Measurements from ENCODE around the gene SRP54. TPM values are rescaled to one million over a fixed set of nuclear protein-coding genes. Genes with fewer than 3 reads are reported as not detected.
"Not testable (repeated sequence)": the region's sequence is repeated elsewhere in the genome, so short reads cannot be mapped to it uniquely, and the experiment has no call there.

The SRP54 gene
- total RNA-seq, 1 donor from 2014 or later, result 41.0 TPM

GRCh38 chr14:35046048-35046750 lies 63.4 kb downstream of the SRP54 start, which contains the start of gene FAM177A1:
Gene FAM177A1 (plus strand): TSS chr14:35046272. CDS start chr14:35046464, 192 bp downstream.
- DNase-seq (ENCODE audit: low spot score), result peak; percentile 99
- peak; percentile 93 for ATAC-seq

DNA sequence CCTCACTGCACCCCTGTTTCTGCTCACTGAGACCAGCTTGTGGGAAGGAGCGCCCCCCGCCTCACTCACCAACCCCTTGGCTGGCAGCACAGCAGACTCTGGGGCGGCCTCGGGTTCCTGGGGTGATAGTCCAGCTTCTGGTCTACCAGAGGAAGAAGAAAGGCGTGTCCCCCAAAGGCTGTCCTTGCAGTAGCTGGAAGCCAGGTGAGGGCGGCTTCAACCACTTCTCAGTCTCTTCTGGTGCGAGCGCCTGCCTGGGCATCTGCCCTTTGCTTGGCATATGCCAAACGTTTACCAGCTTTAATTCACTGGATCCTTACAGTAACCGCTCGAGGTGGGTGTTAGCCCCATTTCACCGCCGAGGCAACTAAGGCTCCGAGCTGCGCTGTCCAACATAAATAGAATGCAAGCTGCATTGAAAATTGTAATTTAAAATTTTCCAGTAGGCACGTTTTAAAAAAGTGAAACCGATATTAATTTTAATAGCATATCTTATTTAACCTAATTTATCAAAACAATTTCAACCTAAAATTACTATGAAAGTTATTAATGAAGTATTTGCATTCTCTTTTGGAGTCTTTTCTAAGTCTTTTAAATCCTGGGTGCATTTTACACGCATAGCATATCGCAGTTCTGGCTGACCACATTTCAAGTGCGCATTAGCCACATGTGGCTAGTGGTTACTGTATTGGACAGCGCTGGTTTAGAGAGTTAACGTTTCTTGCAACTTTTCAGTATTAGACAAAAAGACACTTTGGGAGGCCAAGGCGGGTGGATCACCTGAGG lies 64.2 kb downstream of the SRP54 start:
- ATAC-seq, result peak; percentile 36
- peak; percentile 70 for DNase-seq (ENCODE audit: low spot score)

DNA sequence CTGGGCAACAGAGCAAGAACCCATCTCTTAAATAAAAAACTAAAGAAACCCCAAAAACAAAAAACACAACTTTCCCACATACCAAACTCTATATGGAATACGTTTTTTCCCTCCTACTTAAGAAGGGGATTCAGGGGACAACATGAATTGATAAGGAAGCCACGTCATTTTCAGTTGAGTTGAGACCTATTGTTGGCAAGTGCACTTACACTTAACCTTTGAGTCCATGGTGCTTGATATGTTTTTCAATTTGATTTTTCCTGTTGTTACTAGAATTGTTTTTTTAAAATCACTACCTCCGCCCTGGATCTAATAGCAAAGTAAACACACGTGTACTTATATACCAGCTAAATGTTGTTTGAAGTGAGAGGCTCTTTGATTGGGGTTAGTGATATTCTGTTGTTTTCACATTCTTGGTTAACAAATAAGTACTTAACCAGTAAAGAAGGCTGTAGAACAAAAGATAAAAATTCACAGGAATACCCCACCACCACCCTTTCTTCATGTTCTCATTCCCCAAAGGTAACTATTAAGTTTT lies 65.3 kb downstream of the SRP54 start:
- DNase-seq (ENCODE audit: low spot score), result no peak
- ATAC-seq, result no peak

DNA sequence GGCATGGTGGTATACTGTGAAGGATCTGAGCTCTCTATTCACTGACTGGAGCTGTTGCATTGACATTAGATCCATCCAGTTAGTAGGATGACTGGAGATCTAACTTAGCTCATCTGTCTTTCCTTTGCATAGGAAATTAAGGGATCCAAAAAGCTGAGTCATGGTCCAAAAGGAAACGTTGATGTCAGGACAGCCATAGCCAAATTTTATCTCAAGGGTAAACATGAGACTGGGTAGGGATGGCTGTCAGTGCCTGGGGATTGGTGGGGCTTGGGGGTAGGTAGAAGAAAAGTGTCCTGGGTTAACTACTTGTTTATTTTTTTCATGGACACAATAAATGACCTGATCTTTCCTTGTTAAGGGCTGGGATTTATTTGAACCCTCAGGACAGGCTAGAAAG lies 67.9 kb downstream of the SRP54 start:
- ATAC-seq, result peak; percentile 41
- peak; percentile 57 for DNase-seq (ENCODE audit: low spot score)

DNA sequence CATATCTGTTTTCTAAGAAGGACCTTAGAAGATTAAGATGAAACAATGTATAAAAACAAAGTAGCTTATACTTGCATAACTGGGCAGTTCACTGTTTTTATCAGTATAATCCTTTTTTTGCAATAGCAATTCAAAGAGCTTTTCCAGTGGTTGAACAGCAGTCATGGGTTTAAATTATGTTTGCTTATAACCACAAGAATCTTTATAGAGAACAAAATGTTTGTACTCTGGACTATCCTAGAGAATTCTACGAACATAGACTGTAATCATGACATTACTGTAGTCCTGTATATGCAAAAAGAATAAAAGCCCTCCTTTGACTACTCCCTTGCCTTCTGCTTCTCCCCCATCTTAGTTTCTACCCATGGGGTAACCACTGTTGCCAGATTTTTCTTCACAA lies 69.0 kb downstream of the SRP54 start:
- ATAC-seq (no peak), DNase-seq (ENCODE audit: low spot score) (no peak)

GRCh38 chr14:35052637-35053036 lies 69.8 kb downstream of the SRP54 start:
- ATAC-seq (no peak), DNase-seq (ENCODE audit: low spot score) (no peak)

DNA sequence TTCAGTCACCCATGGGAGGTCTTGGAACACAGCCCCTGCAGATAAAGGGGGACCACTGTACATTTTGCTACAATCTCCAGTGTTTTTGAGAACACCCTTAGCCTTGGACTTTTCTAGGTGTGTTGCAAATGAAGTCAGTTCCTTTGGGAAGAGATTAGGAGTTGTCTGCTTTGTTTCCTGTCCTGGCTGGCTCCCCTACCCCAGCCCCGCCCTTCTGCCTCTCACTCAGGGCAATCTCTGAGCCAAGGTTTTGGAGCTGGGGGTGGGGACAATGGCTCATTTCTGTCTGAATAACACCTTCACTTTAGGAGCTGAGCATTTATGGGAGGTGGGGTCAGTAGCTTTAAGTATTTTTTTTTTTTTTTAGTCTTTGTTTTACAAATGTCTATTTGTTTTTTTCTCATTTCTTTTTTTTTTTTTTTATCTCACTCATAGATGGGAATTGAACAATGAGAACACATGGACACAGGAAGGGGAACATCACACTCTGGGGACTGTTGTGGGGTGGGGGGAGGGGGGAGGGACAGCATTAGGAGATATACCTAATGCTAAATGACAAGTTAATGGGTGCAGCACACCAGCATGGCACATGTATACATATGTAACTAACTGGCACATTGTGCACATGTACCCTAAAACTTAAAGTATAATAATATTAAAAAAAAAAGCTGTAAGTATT lies 78.5 kb downstream of the SRP54 start:
- peak; percentile 77 for ATAC-seq
- DNase-seq (ENCODE audit: low spot score), result not testable (repeated sequence)

- peak; percentile 82 for ATAC-seq
- DNase-seq (ENCODE audit: low spot score), result not testable (repeated sequence)
Measured at GRCh38 chr14:35065731-35066130, 82.9 kb downstream of the SRP54 start.

DNA sequence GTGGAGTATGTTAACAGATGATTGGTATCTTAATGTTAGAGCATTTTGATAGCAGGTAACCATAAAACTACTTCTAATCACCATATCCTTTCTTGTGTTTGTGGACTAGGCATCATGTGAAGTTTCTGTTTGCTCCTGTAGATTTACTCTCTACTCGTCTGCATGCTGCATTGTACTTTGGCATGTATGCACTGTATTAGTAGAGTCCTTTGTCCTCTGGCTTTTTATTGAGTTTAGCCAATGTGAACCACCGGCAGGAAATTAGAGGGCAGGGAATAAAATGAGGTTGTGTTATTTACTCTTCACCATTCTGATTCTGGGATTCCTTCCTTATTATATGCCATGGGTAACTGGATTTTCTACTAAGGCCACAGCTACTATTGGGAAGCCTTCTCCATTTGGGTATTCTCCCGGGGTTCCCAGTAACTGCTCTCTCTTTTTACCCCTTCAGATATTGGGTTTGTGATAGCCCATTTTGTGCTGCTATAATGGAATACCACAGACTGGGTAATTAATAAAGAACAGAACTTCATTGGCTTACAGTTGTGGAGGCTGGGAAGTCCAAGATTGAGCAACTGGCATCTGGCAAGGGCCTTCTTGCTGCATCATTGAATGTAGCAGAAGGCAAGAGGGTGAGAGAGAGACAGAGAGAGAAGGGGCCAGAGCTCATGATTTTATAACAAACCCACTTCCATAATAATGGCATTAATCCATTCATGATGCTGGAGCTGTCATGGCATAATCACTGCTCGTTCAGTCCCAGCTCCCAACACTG lies 85.6 kb downstream of the SRP54 start:
- DNase-seq (ENCODE audit: low spot score) (no peak), ATAC-seq (peak; percentile 64)

DNA sequence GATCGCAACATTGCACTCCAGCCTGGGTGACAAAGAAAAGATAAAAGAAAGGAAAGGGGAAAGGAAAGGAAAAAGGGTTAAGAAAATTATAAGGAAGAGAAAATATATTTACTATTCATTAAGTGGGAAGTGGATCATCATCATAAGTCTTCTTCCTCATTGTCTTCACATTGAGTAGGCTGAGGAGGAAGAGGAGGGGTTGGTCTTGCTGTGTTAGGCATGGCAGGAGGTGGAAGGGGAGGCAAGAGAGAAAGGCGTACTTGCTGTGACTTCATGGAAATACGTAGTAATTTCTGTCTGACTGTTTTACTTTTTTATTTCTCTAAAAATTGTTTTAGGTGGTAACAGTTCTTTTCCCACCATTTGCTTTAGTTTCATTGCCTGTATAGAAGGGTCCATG lies 89.4 kb downstream of the SRP54 start:
- DNase-seq (ENCODE audit: low spot score) (no peak), ATAC-seq (no peak)

DNA sequence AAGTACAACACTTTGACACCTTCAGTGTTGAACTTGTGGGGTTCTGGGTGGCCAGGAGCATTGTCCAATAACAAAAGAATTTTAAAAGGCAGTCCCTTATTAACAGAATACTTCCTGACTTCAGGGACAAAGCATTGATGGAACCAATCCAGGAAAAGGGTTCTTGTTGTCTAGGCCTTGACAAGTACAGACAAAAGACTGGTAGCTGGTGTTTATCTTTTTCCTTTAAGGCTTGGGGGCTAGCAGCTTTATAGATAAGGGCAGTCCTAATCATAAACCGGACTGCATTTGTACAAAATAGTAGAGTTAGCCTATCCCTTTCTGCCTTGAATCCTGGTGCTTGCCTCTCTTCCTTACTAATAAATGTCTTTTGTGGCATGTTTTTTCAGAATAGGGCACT lies 90.7 kb downstream of the SRP54 start:
- DNase-seq (ENCODE audit: low spot score), result no peak
- ATAC-seq, result no peak

- peak; percentile 98 for ATAC-seq
- peak; percentile 52 for DNase-seq (ENCODE audit: low spot score)
Measured at GRCh38 chr14:35078082-35078481, 95.3 kb downstream of the SRP54 start.

Other genes starting within 250 kb of the SRP54 start
- gene BAZ1A, start 107.6 kb upstream of the SRP54 start, total RNA-seq, result 10.6 TPM
- 48.2 TPM for gene FAM177A1, start 63.3 kb downstream of the SRP54 start, total RNA-seq
- gene PPP2R3C, start 139.0 kb downstream of the SRP54 start, total RNA-seq, result 6.1 TPM
- 18.1 TPM for gene PRORP, start 139.6 kb downstream of the SRP54 start, total RNA-seq

Measured in left lobe of liver (tissue), 2 donors.